SK-N-SH (cell line): ENCODE results near the gene AGBL3. TPM values are rescaled to one million over a fixed set of nuclear protein-coding genes. Genes with fewer than 3 reads are reported as not detected.

ENCODE experiments used
- CTCF ChIA-PET: fragments of 300-600, 350-600 bp; formaldehyde crosslinking; extraction: SDS; loops from one replicate; lab custom pipeline; 2021; lab: Yijun Ruan, JAX
- POLR2A ChIA-PET: fragments of 350-600 bp; sonication (Branson Sonifier 250); formaldehyde crosslinking; extraction: SDS; loops from one replicate; lab custom pipeline; 2020; ENCODE audit warnings: antibody characterized with exemption, inconsistent platforms; lab: Yijun Ruan, JAX
- DNase-seq: peaks from one replicate; pipeline ENCODE4 v3.0.0; 2012
- H2AFZ ChIP-seq: fragments of 200-600 bp; sonication (generic); 2 replicates; pipeline ENCODE4 v1.8.1; 2016; ENCODE audit warnings: antibody characterized with exemption, mild to moderate bottlenecking, low read depth
- H3F3A ChIP-seq: fragments of 200-600 bp; sonication (generic); replicated peaks from 2 replicates; pipeline ENCODE3; 2016; ENCODE audit warnings: antibody characterized with exemption, mild to moderate bottlenecking; ENCODE audit not compliant: insufficient read depth
- H3K27ac ChIP-seq, 2 experiments: fragments of 200-500 bp in 1 of 2; fragments of 200-600 bp in 1 of 2; sonication (Bioruptor generic) in 1 of 2; sonication (generic), shearing (Covaris generic) in 1 of 2; 2 replicates each; pipeline versions ENCODE4 v1.5.1 to v1.6.1; 2014 to 2016; ENCODE audit warnings: low read depth in 2 of 2, inconsistent platforms in 1 of 2, low read length in 1 of 2, mild to moderate bottlenecking in 1 of 2, mixed read lengths in 1 of 2
- H3K27me3 ChIP-seq: fragments of 200-600 bp; sonication (generic), shearing (Covaris generic); 2 replicates; pipeline ENCODE4 v1.6.1; 2016; ENCODE audit warnings: mixed run types; ENCODE audit not compliant: insufficient read depth
- H3K36me3 ChIP-seq, 2 experiments: fragments of 200-500 bp in 1 of 2; fragments of 200-600 bp in 1 of 2; sonication (Bioruptor generic) in 1 of 2; sonication (generic) in 1 of 2; replicated peaks in 1 of 2; 2 replicates each; pipeline versions ENCODE3 to v1.5.1; 2014 to 2016; ENCODE audit warnings: low read length in 1 of 2, mild to moderate bottlenecking in 1 of 2; ENCODE audit not compliant: insufficient read depth in 2 of 2, control insufficient read depth in 1 of 2
- H3K4me1 ChIP-seq, 2 experiments: fragments of 200-500 bp in 1 of 2; fragments of 200-600 bp in 1 of 2; sonication (Bioruptor generic) in 1 of 2; sonication (generic), shearing (Covaris generic) in 1 of 2; 2 replicates each; pipeline versions ENCODE4 v1.5.1 to v1.6.1; 2014 to 2016; ENCODE audit warnings: low read depth in 1 of 2, low read length in 1 of 2, mixed run types in 1 of 2; ENCODE audit not compliant: insufficient read depth in 2 of 2, control insufficient read depth in 1 of 2
- H3K4me2 ChIP-seq: fragments of 200-600 bp; sonication (generic), shearing (Covaris generic); 2 replicates; pipeline ENCODE4 v1.6.1; 2017; ENCODE audit warnings: mixed run types
- H3K4me3 ChIP-seq, 2 experiments: fragments of 200-500 bp in 1 of 2; fragments of 200-600 bp in 1 of 2; sonication (Bioruptor generic) in 1 of 2; sonication (generic), shearing (Covaris generic) in 1 of 2; 2 replicates each; pipeline versions ENCODE4 v1.5.1 to v1.8.1; 2014 to 2016; ENCODE audit warnings: low read depth in 2 of 2, inconsistent platforms in 1 of 2, low read length in 1 of 2, mild to moderate bottlenecking in 1 of 2, mixed read lengths in 1 of 2, moderate library complexity in 1 of 2
- H3K79me2 ChIP-seq: fragments of 200-600 bp; sonication (generic); 2 replicates; pipeline ENCODE4 v1.8.1; 2017; ENCODE audit warnings: mild to moderate bottlenecking; ENCODE audit not compliant: insufficient read depth
- H3K9ac ChIP-seq: fragments of 200-600 bp; sonication (generic); 2 replicates; pipeline ENCODE4 v1.6.1; 2017; ENCODE audit warnings: mixed run types
- H3K9me2 ChIP-seq: fragments of 200-600 bp; sonication (generic); 2 replicates; pipeline ENCODE4 v1.6.1; 2017; ENCODE audit warnings: mixed run types
- H3K9me3 ChIP-seq: fragments of 200-600 bp; sonication (generic); 2 replicates; pipeline ENCODE4 v1.6.1; 2017; ENCODE audit warnings: mixed run types, mild to moderate bottlenecking, moderate library complexity
- H4K20me1 ChIP-seq: fragments of 200-600 bp; sonication (generic); 2 replicates; pipeline ENCODE4 v1.6.1; 2017; ENCODE audit warnings: mild to moderate bottlenecking, mixed run types; ENCODE audit not compliant: insufficient read depth
- CHD2 ChIP-seq: fragments of 150-350 bp; IDR thresholded peaks from 2 replicates; pipeline ENCODE4 v1.6.1; 2018; ENCODE audit warnings: low read length; ENCODE audit not compliant: partially characterized antibody
- CTCF ChIP-seq: fragments of 200-600 bp; sonication (generic); IDR thresholded peaks from 2 replicates; pipeline ENCODE4 v1.6.1; 2017; ENCODE audit warnings: antibody characterized with exemption, mild to moderate bottlenecking, moderate library complexity
- FOXJ3 ChIP-seq: sonication (generic); formaldehyde crosslinking; IDR thresholded peaks from 2 replicates; pipeline ENCODE4 v1.5.1; 2020; ENCODE audit warnings: mild to moderate bottlenecking, missing genetic modification reagents
- GABPA ChIP-seq: IDR thresholded peaks from 2 replicates; pipeline ENCODE4 v1.4.0; 2012; ENCODE audit warnings: low read depth, mild to moderate bottlenecking
- JUND ChIP-seq: IDR thresholded peaks from 2 replicates; pipeline ENCODE4 v1.4.0; 2012
- MAX ChIP-seq: IDR thresholded peaks from 2 replicates; pipeline ENCODE4 v1.4.0; 2012; ENCODE audit warnings: low read depth
- MEF2A ChIP-seq: IDR thresholded peaks from 2 replicates; pipeline ENCODE4 v1.4.0; 2012; ENCODE audit warnings: low read depth, borderline replicate concordance
- NFIC ChIP-seq: IDR thresholded peaks from 2 replicates; pipeline ENCODE4 v1.4.0; 2012; ENCODE audit warnings: borderline replicate concordance
- POLR2AphosphoS5 ChIP-seq: IDR thresholded peaks from 2 replicates; pipeline ENCODE4 v1.6.1; 2012; ENCODE audit warnings: low read depth, low read length
- REST ChIP-seq: IDR thresholded peaks from 2 replicates; pipeline ENCODE4 v1.6.1; 2012; ENCODE audit warnings: mild to moderate bottlenecking, low read depth, low read length, moderate library complexity
- SIN3A ChIP-seq: IDR thresholded peaks from 2 replicates; pipeline ENCODE4 v1.6.1; 2012; ENCODE audit warnings: low read depth, mild to moderate bottlenecking, low read length, moderate library complexity, borderline replicate concordance
- SMC3 ChIP-seq: IDR thresholded peaks from 2 replicates; pipeline ENCODE4 v1.6.1; 2012; ENCODE audit warnings: low read depth, low read length, improper control_type of control experiment
- TAF1 ChIP-seq: IDR thresholded peaks from 2 replicates; pipeline ENCODE4 v1.6.1; 2012; ENCODE audit warnings: low read depth, mild to moderate bottlenecking, low read length, moderate library complexity, borderline replicate concordance
- TCF12 ChIP-seq: IDR thresholded peaks from 2 replicates; pipeline ENCODE4 v1.4.0; 2012
- TEAD4 ChIP-seq: IDR thresholded peaks from 2 replicates; pipeline ENCODE4 v1.4.0; 2012; ENCODE audit warnings: mild to moderate bottlenecking, borderline replicate concordance; ENCODE audit not compliant: insufficient read depth
- USF1 ChIP-seq: IDR thresholded peaks from 2 replicates; pipeline ENCODE4 v1.4.0; 2012; ENCODE audit warnings: low read depth, borderline replicate concordance
- YY1 ChIP-seq: IDR thresholded peaks from 2 replicates; pipeline ENCODE4 v1.4.0; 2012; ENCODE audit warnings: low read depth, mild to moderate bottlenecking
- WGBS: methylation state at CpG from one replicate; pipeline ENCODE4 v1.1.6; 2017; ENCODE audit warnings: low lambda C conversion rate; 5-methylcytosine and 5-hydroxymethylcytosine counted together
- polyA plus RNA-seq, 3 experiments: library from polyadenylated mRNA; depleted of rRNA; stranded (reverse); fragments of >200 nt; gene quantifications; 2 replicates each; pipeline ENCODE4 v1.2.3, GENCODE V29; 2012

AGBL3 gene
- polyA plus RNA-seq, 1 of the 3 experiments (the other 2 are of a cell fraction) = 0.35 TPM

- 22% methylated on average over 3 of the region's 3 CpGs for WGBS
- no peak for TF ChIP-seq YY1
- TF ChIP-seq REST = no peak
- no peak for TF ChIP-seq USF1
- no peak for TF ChIP-seq POLR2AphosphoS5
- TF ChIP-seq TCF12 = no peak
- TF ChIP-seq MEF2A = no peak
- TF ChIP-seq TEAD4 = no peak
- no peak for TF ChIP-seq NFIC
- TF ChIP-seq JUND = no peak
- no peak for TF ChIP-seq CTCF
- TF ChIP-seq, all 33 proteins: peak for 0
- Histone ChIP-seq H3F3A (no peaks in the 10 kb centered on the region), H3K9me2 (0 out of 2 replicates have a peak, but pooled peaks cover 4% of the 10 kb centered on the region), H3K4me1 (no peaks in the 10 kb centered on the region), H2AFZ (no peak overlapping the region), H3K9me3 (no peaks in the 10 kb centered on the region), H3K27ac (no peak overlapping the region), H3K4me3 (no peak overlapping the region), H3K36me3 (no peaks in the 10 kb centered on the region), H3K27me3 (no peaks in the 10 kb centered on the region), H3K79me2 (no peaks in the 10 kb centered on the region), H3K4me2 (no peak overlapping the region), H3K9ac (no peak overlapping the region), H4K20me1 (no peaks in the 10 kb centered on the region)
- no peak for DNase-seq
- POLR2A ChIA-PET = no interaction called here
- CTCF ChIA-PET = no interaction called here
Measured at GRCh38 chr7:135098391-135098790, 112.1 kb downstream of the AGBL3 start.

- Histone ChIP-seq H4K20me1 (no peaks in the 10 kb centered on the region), H3K36me3 (no peaks in the 10 kb centered on the region), H3K9me2 (0 out of 2 replicates have a peak, but pooled peaks cover 4% of the 10 kb centered on the region), H3F3A (no peaks in the 10 kb centered on the region), H3K27ac (no peak overlapping the region), H3K9me3 (no peaks in the 10 kb centered on the region), H3K4me1 (no peaks in the 10 kb centered on the region), H2AFZ (no peak overlapping the region), H3K4me2 (no peak overlapping the region), H3K79me2 (no peaks in the 10 kb centered on the region), H3K4me3 (no peak overlapping the region), H3K27me3 (no peaks in the 10 kb centered on the region), H3K9ac (no peak overlapping the region)
- CTCF ChIA-PET = no interaction called here
- DNase-seq = no peak
- POLR2A ChIA-PET = no interaction called here
- TF ChIP-seq TEAD4 (no peak), JUND (no peak), CHD2 (no peak), GABPA (no peak), REST (no peak), SMC3 (no peak), TAF1 (no peak), TCF12 (no peak), FOXJ3 (no peak), SIN3A (no peak), MAX (no peak)
Measured at GRCh38 chr7:135100856-135101255, 114.5 kb downstream of the AGBL3 start.
